A549 (cell line): ENCODE measurements around the gene TICAM1. TPM values are rescaled to one million over a fixed set of nuclear protein-coding genes. Genes with fewer than 3 reads are reported as not detected.

Source experiments
- ATAC-seq, 2 experiments: fragments of 200-7000 bp in 1 of 2; fragments of >200 bp in 1 of 2; cut with Nextera tagmentation in 1 of 2; cut with Tn5 transposase in 1 of 2; 3 replicates each; pipeline versions ENCODE4 v1.8.0 to v1.9.1; 2018 to 2020; ENCODE audit warnings: mild to moderate bottlenecking in 1 of 2, moderate library complexity in 1 of 2
- CTCF ChIA-PET: fragments of 300-600 bp; sonication (Branson Sonifier 250); formaldehyde crosslinking; extraction: SDS; loops from one replicate; lab custom pipeline; 2021; ENCODE audit warnings: antibody characterized with exemption, inconsistent platforms; lab: Yijun Ruan, JAX
- POLR2A ChIA-PET: fragments of 350-600 bp; formaldehyde crosslinking; extraction: SDS; loops from one replicate; lab custom pipeline; 2021; ENCODE audit warnings: antibody characterized with exemption, inconsistent platforms; lab: Yijun Ruan, JAX
- DNase-seq, 2 experiments: peaks; one replicate each; pipeline versions ENCODE4 v3.0.0 to v3.0.0-alpha.2; 2011 to 2016; ENCODE audit warnings: low read depth in 1 of 2, low spot score in 1 of 2
- FAIRE-seq: peaks from 2 replicates; lab custom pipeline; 2011; peaks lifted over from hg19 to GRCh38; lab: Jason Lieb, UNC
- H3K27ac ChIP-seq, 2 experiments: fragments of >200 bp; sonication (Bioruptor Twin); formaldehyde crosslinking; 3 replicates each; pipeline ENCODE4 v1.5.1; 2016 to 2017
- H3K4me1 ChIP-seq: fragments of >200 bp; sonication (Bioruptor Twin); formaldehyde crosslinking; 3 replicates; pipeline ENCODE4 v1.6.1; 2016
- H3K4me2 ChIP-seq: fragments of >200 bp; sonication (Bioruptor Twin); formaldehyde crosslinking; 3 replicates; pipeline ENCODE4 v1.6.1; 2016
- H3K4me3 ChIP-seq: fragments of >200 bp; sonication (Bioruptor Twin); formaldehyde crosslinking; 3 replicates; pipeline ENCODE4 v1.5.1; 2016
- H3K9me3 ChIP-seq: fragments of >200 bp; sonication (Bioruptor Twin); formaldehyde crosslinking; 3 replicates; pipeline ENCODE4 v1.6.1; 2016
- ATOH8 ChIP-seq: fragments of 250-450 bp; sonication (Bioruptor Pico); IDR thresholded peaks from 2 replicates; pipeline ENCODE4 v1.5.0; 2020; ENCODE audit warnings: low read depth, mild to moderate bottlenecking, moderate library complexity
- BCL3 ChIP-seq: fragments of >200 bp; sonication (Bioruptor Twin); formaldehyde crosslinking; IDR thresholded peaks from 3 replicates; pipeline ENCODE4 v1.6.1; 2016
- BHLHE40 ChIP-seq: IDR thresholded peaks from 2 replicates; pipeline ENCODE4 v1.6.1; 2012; ENCODE audit warnings: low read depth, low read length, inconsistent platforms
- CBX2 ChIP-seq: fragments of 200-600 bp; sonication (generic); IDR thresholded peaks from 2 replicates; pipeline ENCODE4 v1.6.1; 2016; ENCODE audit warnings: low read depth, mild to moderate bottlenecking, borderline replicate concordance
- CEBPB ChIP-seq, 2 experiments: fragments of >200 bp in 1 of 2; sonication (Bioruptor Twin) in 1 of 2; formaldehyde crosslinking in 1 of 2; IDR thresholded peaks; 2 replicates each; pipeline ENCODE4 v1.6.1; 2012 to 2016
- E2F6 ChIP-seq: IDR thresholded peaks from 2 replicates; pipeline ENCODE4 v1.6.1; 2012; ENCODE audit warnings: low read depth, borderline replicate concordance
- EHF ChIP-seq: fragments of 250-450 bp; sonication (Bioruptor Pico); IDR thresholded peaks from 2 replicates; pipeline ENCODE4 v1.5.0; 2020; ENCODE audit warnings: mild to moderate bottlenecking
- EHMT2 ChIP-seq: fragments of 200-600 bp; sonication (generic); IDR thresholded peaks from 2 replicates; pipeline ENCODE4 v1.6.1; 2016; ENCODE audit warnings: antibody characterized with exemption, low read depth, mild to moderate bottlenecking, moderate library complexity
- FOSL2 ChIP-seq, 2 experiments: fragments of 450-650 bp in 1 of 2; fragments of >200 bp in 1 of 2; sonication (Bioruptor Twin) in 1 of 2; formaldehyde crosslinking; IDR thresholded peaks; 2 replicates each; pipeline versions ENCODE4 v1.5.0 to v1.6.1; 2016 to 2020; ENCODE audit warnings: mild to moderate bottlenecking in 1 of 2, moderate library complexity in 1 of 2
- FOXS1 ChIP-seq: fragments of 250-450 bp; sonication (Bioruptor Pico); IDR thresholded peaks from 2 replicates; pipeline ENCODE4 v1.5.0; 2020; ENCODE audit warnings: mild to moderate bottlenecking, moderate library complexity
- GATA3 ChIP-seq: IDR thresholded peaks from 2 replicates; pipeline ENCODE4 v1.6.1; 2012; ENCODE audit warnings: borderline replicate concordance
- HES2 ChIP-seq: fragments of >200 bp; sonication (Bioruptor Twin); formaldehyde crosslinking; IDR thresholded peaks from 2 replicates; pipeline ENCODE4 v1.6.1; 2016
- HEYL ChIP-seq: fragments of 250-450 bp; sonication (Bioruptor Pico); IDR thresholded peaks from 2 replicates; pipeline ENCODE4 v1.8.0; 2021; ENCODE audit warnings: mild to moderate bottlenecking, moderate library complexity
- HOXB13 ChIP-seq: fragments of 250-450 bp; sonication (Bioruptor Pico); IDR thresholded peaks from 2 replicates; pipeline ENCODE4 v1.5.0; 2020; ENCODE audit warnings: low read depth, mild to moderate bottlenecking, moderate library complexity
- HOXB5 ChIP-seq: fragments of 250-450 bp; sonication (Bioruptor Pico); IDR thresholded peaks from 2 replicates; pipeline ENCODE4 v1.5.0; 2020; ENCODE audit warnings: mild to moderate bottlenecking, moderate library complexity
- MAFK ChIP-seq: fragments of 450-650 bp; IDR thresholded peaks from 2 replicates; pipeline ENCODE4 v1.6.1; 2014; ENCODE audit not compliant: partially characterized antibody
- NFE2L2 ChIP-seq: fragments of 150-350 bp; conservative IDR thresholded peaks from 2 replicates; pipeline ENCODE4 v1.6.1; 2014; ENCODE audit warnings: low read length
- NPAS2 ChIP-seq: fragments of 250-450 bp; sonication (Bioruptor Pico); IDR thresholded peaks from 2 replicates; pipeline ENCODE4 v1.8.0; 2022; ENCODE audit warnings: mild to moderate bottlenecking, moderate library complexity, borderline replicate concordance
- NR3C1 ChIP-seq: fragments of >200 bp; sonication (Bioruptor Twin); formaldehyde crosslinking; IDR thresholded peaks from 3 replicates; pipeline ENCODE4 v1.6.1; 2017
- PHF8 ChIP-seq: fragments of 200-600 bp; sonication (generic); IDR thresholded peaks from 2 replicates; pipeline ENCODE4 v1.6.1; 2016; ENCODE audit warnings: low read depth, mild to moderate bottlenecking, antibody characterized with exemption, moderate library complexity, borderline replicate concordance
- POLR2A ChIP-seq: IDR thresholded peaks from 2 replicates; pipeline ENCODE4 v1.6.1; 2012; ENCODE audit warnings: mild to moderate bottlenecking, low read length
- POLR2AphosphoS2 ChIP-seq: conservative IDR thresholded peaks from 2 replicates; pipeline ENCODE4 v1.6.1; 2012; ENCODE audit warnings: low read length, improper control_type of control experiment, inconsistent platforms
- RAD21 ChIP-seq, 2 experiments: fragments of >200 bp in 1 of 2; sonication (Bioruptor Twin) in 1 of 2; formaldehyde crosslinking in 1 of 2; IDR thresholded peaks in 1 of 2; conservative IDR thresholded peaks in 1 of 2; 2 replicates in 1 of 2; 3 replicates in 1 of 2; pipeline ENCODE4 v1.6.1; 2012 to 2018; ENCODE audit warnings: inconsistent platforms in 1 of 2
- RCOR1 ChIP-seq: fragments of 150-350 bp; IDR thresholded peaks from 2 replicates; pipeline ENCODE4 v1.6.1; 2014; ENCODE audit warnings: antibody characterized with exemption, low read length, low read depth
- REST ChIP-seq: fragments of 200-600 bp; sonication (generic); IDR thresholded peaks from 2 replicates; pipeline ENCODE4 v1.6.1; 2016; ENCODE audit warnings: antibody characterized with exemption, mild to moderate bottlenecking, moderate library complexity
- SREBF2 ChIP-seq: fragments of 450-650 bp; IDR thresholded peaks from 2 replicates; pipeline ENCODE4 v1.6.1; 2014; ENCODE audit warnings: mild to moderate bottlenecking, moderate library complexity
- TP53 ChIP-seq: fragments of 250-450 bp; sonication (Bioruptor Pico); IDR thresholded peaks from 2 replicates; pipeline ENCODE4 v1.5.0; 2021; ENCODE audit warnings: mild to moderate bottlenecking, moderate library complexity
- ZSCAN20 ChIP-seq: fragments of 250-450 bp; sonication (Bioruptor Pico); IDR thresholded peaks from 2 replicates; pipeline ENCODE4 v1.8.0; 2022; ENCODE audit warnings: mild to moderate bottlenecking, moderate library complexity
- WGBS: methylation state at CpG from one replicate; pipeline ENCODE4 v1.1.6; 2017; ENCODE audit errors: missing lambda C conversion rate; 5-methylcytosine and 5-hydroxymethylcytosine counted together
- polyA plus RNA-seq, 4 experiments: library from polyadenylated mRNA; depleted of rRNA in 3 of 4; stranded (reverse); fragments of >200 nt; fragmentation: RNase III in 1 of 4; extraction: RNeasy Plus Mini Kit Qiagen cat#74134 plus additional on column Dnase treatment in 1 of 4; gene quantifications; 2 replicates in 3 of 4; 3 replicates in 1 of 4; pipeline ENCODE4 v1.2.3, GENCODE V29; 2011 to 2017

Gene TICAM1
- polyA plus RNA-seq, 2 of the 4 experiments (the other 2 are of a cell fraction): 0.78 to 4.0 TPM

- Histone ChIP-seq H3K27ac (no peak overlapping the region), H3K4me3 (no peak overlapping the region), H3K4me1 (no peaks in the 10 kb centered on the region), H3K9me3 (no peaks in the 10 kb centered on the region), H3K4me2 (no peak overlapping the region)
- FAIRE-seq: no peak
- WGBS: 60% methylated on average over 20 of the region's 23 CpGs
- ChIA-PET CTCF (interaction anchor here (0.6 to 4.5 kb wide), 7 partner anchors 9 to 224 kb away, joined by 3 to 27 read pairs (median 5); partner anchors contain the start of gene FEM1A), POLR2A (interaction anchor here (1.2 kb wide), 1 partner anchor 9 kb away, joined by 8 read pairs; the partner anchor contains the start of gene FEM1A)
- ATAC-seq: no peak; a peak in 1 of 6 replicates
- TF ChIP-seq E2F6: no peak
- TF ChIP-seq NPAS2 (CRISPR knock-in tag): no peak
- TF ChIP-seq RAD21 (conservative IDR thresholded peaks at IDR 0.05 in 1 of 2, IDR thresholded peaks at IDR 0.05 in 1 of 2): no peak
- TF ChIP-seq FOSL2 (IDR thresholded peaks at IDR 0.05): no peak
- TF ChIP-seq FOSL2 (CRISPR knock-in tag; IDR thresholded peaks at IDR 0.05): no peak
- TF ChIP-seq EHF (CRISPR knock-in tag): no peak
- TF ChIP-seq CBX2: no peak
- TF ChIP-seq FOXS1: no peak
- no peak for TF ChIP-seq BHLHE40
- TF ChIP-seq POLR2AphosphoS2: no peak
- TF ChIP-seq HOXB5 (CRISPR knock-in tag): no peak
- TF ChIP-seq HOXB13 (CRISPR knock-in tag): no peak
- no peak for TF ChIP-seq ZSCAN20 (CRISPR knock-in tag)
- DNase-seq: no peak
Measured at GRCh38 chr19:4800591-4801081, 30.9 kb downstream of the TICAM1 start.

GRCh38 chr19:4795400-4795799, 36.1 kb downstream of the TICAM1 start:
- no peak for ATAC-seq
- H3K9me3 ChIP-seq: no peaks in the 10 kb centered on the region
- TF ChIP-seq HES2 (no peak), BCL3 (no peak), MAFK (no peak), REST (no peak), NR3C1 (no peak), POLR2A (no peak), CEBPB (IDR thresholded peaks at IDR 0.05) (no peak), HEYL (CRISPR knock-in tag) (no peak), PHF8 (no peak), NFE2L2 (no peak), GATA3 (no peak), SREBF2 (no peak), TP53 (CRISPR knock-in tag) (no peak), ATOH8 (CRISPR knock-in tag) (no peak), EHMT2 (no peak), RCOR1 (no peak), HOXB5 (CRISPR knock-in tag) (no peak)
- no peak overlapping the region for H3K27ac ChIP-seq
- no peak for DNase-seq
- FAIRE-seq: no peak
- H3K4me1 ChIP-seq: 0 out of 3 replicates have a peak, but pooled peaks cover 3% of the 10 kb centered on the region
- ChIA-PET CTCF (no interaction called here), POLR2A (no interaction called here)
- no peak overlapping the region for H3K4me3 ChIP-seq
- WGBS: 81% methylated on average over 9 of the region's 9 CpGs
- H3K4me2 ChIP-seq: no peak overlapping the region
